H9 (cell line): Measurements from ENCODE around the gene ABCA13. TPM values are rescaled to one million over a fixed set of nuclear protein-coding genes. Genes with fewer than 3 reads are reported as not detected.

ENCODE experiments used
- DNase-seq: peaks from one replicate; pipeline ENCODE4 v3.0.0-alpha.2; 2017
- H2AFZ ChIP-seq: one replicate; pipeline ENCODE4 v1.6.1; 2013; ENCODE audit warnings: mild to moderate bottlenecking, low read length, control low read depth, moderate library complexity
- H2AK5ac ChIP-seq: 2 replicates; pipeline ENCODE4 v1.6.1; 2013; ENCODE audit warnings: low read length, control low read depth, mixed read lengths; ENCODE audit not compliant: insufficient read length
- H2BK120ac ChIP-seq: one replicate; pipeline ENCODE4 v1.6.1; 2013; ENCODE audit warnings: low read depth, mild to moderate bottlenecking, low read length, control low read depth, inconsistent platforms; ENCODE audit not compliant: poor library complexity, severe bottlenecking
- H2BK12ac ChIP-seq: 2 replicates; pipeline ENCODE4 v1.6.1; 2013; ENCODE audit warnings: low read length, control low read depth, mixed read lengths, low read depth; ENCODE audit not compliant: insufficient read length
- H2BK15ac ChIP-seq: 2 replicates; pipeline ENCODE4 v1.6.1; 2013; ENCODE audit warnings: low read depth, low read length, control low read depth
- H2BK20ac ChIP-seq: one replicate; pipeline ENCODE4 v1.6.1; 2013; ENCODE audit warnings: low read depth, mild to moderate bottlenecking, low read length, control low read depth, inconsistent platforms; ENCODE audit not compliant: poor library complexity, severe bottlenecking
- H2BK5ac ChIP-seq: 2 replicates; pipeline ENCODE4 v1.6.1; 2013; ENCODE audit warnings: low read length, control low read depth, mixed read lengths; ENCODE audit not compliant: insufficient read length
- H3K14ac ChIP-seq: 2 replicates; pipeline ENCODE4 v1.6.1; 2013; ENCODE audit warnings: low read length, control low read depth; ENCODE audit not compliant: insufficient read depth
- H3K18ac ChIP-seq: 2 replicates; pipeline ENCODE4 v1.6.1; 2013; ENCODE audit warnings: low read depth, mild to moderate bottlenecking, mixed read lengths, low read length, control low read depth; ENCODE audit not compliant: insufficient read length
- H3K23ac ChIP-seq: 2 replicates; pipeline ENCODE4 v1.6.1; 2013; ENCODE audit warnings: low read length, control low read depth, mixed read lengths, low read depth; ENCODE audit not compliant: insufficient read length
- H3K23me2 ChIP-seq: 2 replicates; pipeline ENCODE4 v1.6.1; 2013; ENCODE audit warnings: low read depth, mild to moderate bottlenecking, mixed read lengths, low read length, control low read depth; ENCODE audit not compliant: insufficient read length, poor library complexity, severe bottlenecking
- H3K27ac ChIP-seq: 2 replicates; pipeline ENCODE4 v1.5.1; 2013; ENCODE audit warnings: low read length, control low read depth, mixed read lengths, low read depth; ENCODE audit not compliant: insufficient read length
- H3K27me3 ChIP-seq: 2 replicates; pipeline ENCODE4 v1.6.1; 2013; ENCODE audit warnings: low read length, control low read depth, inconsistent platforms; ENCODE audit not compliant: insufficient read depth
- H3K4ac ChIP-seq: 2 replicates; pipeline ENCODE4 v1.6.1; 2013; ENCODE audit warnings: low read depth, mild to moderate bottlenecking, control low read depth, inconsistent platforms, low read length, moderate library complexity
- H3K4me1 ChIP-seq: 2 replicates; pipeline ENCODE4 v1.6.1; 2013; ENCODE audit warnings: low read length, control low read depth, inconsistent platforms; ENCODE audit not compliant: insufficient read depth
- H3K4me2 ChIP-seq: 2 replicates; pipeline ENCODE4 v1.6.1; 2013; ENCODE audit warnings: low read length, control low read depth, mixed read lengths; ENCODE audit not compliant: insufficient read length, insufficient read depth
- H3K56ac ChIP-seq: 2 replicates; pipeline ENCODE4 v1.6.1; 2013; ENCODE audit warnings: low read depth, mild to moderate bottlenecking, mixed read lengths, low read length, control low read depth; ENCODE audit not compliant: insufficient read length
- H3K79me1 ChIP-seq: 2 replicates; pipeline ENCODE4 v1.6.1; 2013; ENCODE audit warnings: low read depth, mild to moderate bottlenecking, moderate library complexity, low read length, control low read depth, inconsistent platforms; ENCODE audit not compliant: insufficient read depth, poor library complexity, severe bottlenecking
- H3K79me2 ChIP-seq: 2 replicates; pipeline ENCODE4 v1.6.1; 2013; ENCODE audit warnings: low read length, control low read depth, inconsistent platforms; ENCODE audit not compliant: insufficient read depth
- H3K9ac ChIP-seq: 2 replicates; pipeline ENCODE4 v1.6.1; 2013; ENCODE audit warnings: low read length, control low read depth, mixed read lengths; ENCODE audit not compliant: insufficient read length; ENCODE audit errors: extremely low read depth
- H3K9me3 ChIP-seq: one replicate; pipeline ENCODE4 v1.6.1; 2013; ENCODE audit warnings: low read depth, low read length, inconsistent platforms; ENCODE audit not compliant: control insufficient read depth
- H3T11ph ChIP-seq: one replicate; pipeline ENCODE4 v1.6.1; 2013; ENCODE audit warnings: mild to moderate bottlenecking, low read length, control low read depth, inconsistent platforms
- H4K20me1 ChIP-seq: one replicate; pipeline ENCODE4 v1.6.1; 2013; ENCODE audit not compliant: control insufficient read depth, insufficient read length, insufficient read depth
- H4K5ac ChIP-seq: 2 replicates; pipeline ENCODE4 v1.6.1; 2013; ENCODE audit warnings: low read depth, mild to moderate bottlenecking, mixed read lengths, low read length, control low read depth; ENCODE audit not compliant: insufficient read length
- H4K8ac ChIP-seq: replicated peaks from 2 replicates; pipeline ENCODE4 v1.6.1; 2013; ENCODE audit warnings: low read length, control low read depth, mixed read lengths, low read depth; ENCODE audit not compliant: insufficient read length
- H4K91ac ChIP-seq: 2 replicates; pipeline ENCODE4 v1.6.1; 2013; ENCODE audit warnings: low read depth, mild to moderate bottlenecking, moderate library complexity, mixed read lengths, low read length, control low read depth; ENCODE audit not compliant: insufficient read length
- H3K27ac Mint-ChIP-seq, 3 experiments: 2 replicates in 2 of 3; 3 replicates in 1 of 3; pipeline ENCODE4 v1.8.0; 2020 to 2021; ENCODE audit warnings: mixed read lengths in 3 of 3, mild to moderate bottlenecking in 1 of 3, moderate library complexity in 1 of 3
- H3K27me3 Mint-ChIP-seq: 2 replicates; pipeline ENCODE4 v1.8.0; 2021; ENCODE audit warnings: low read depth, mild to moderate bottlenecking, moderate library complexity, mixed read lengths
- H3K36me3 Mint-ChIP-seq, 3 experiments: 2 replicates in 2 of 3; 3 replicates in 1 of 3; pipeline ENCODE4 v1.8.0; 2020 to 2021; ENCODE audit warnings: low read depth in 3 of 3, mixed read lengths in 3 of 3; ENCODE audit not compliant: insufficient read depth in 1 of 3
- H3K4me1 Mint-ChIP-seq, 2 experiments: 2 replicates each; pipeline ENCODE4 v1.8.0; 2020; ENCODE audit warnings: mixed read lengths in 2 of 2
- H3K4me3 Mint-ChIP-seq, 2 experiments: 2 replicates in 1 of 2; 3 replicates in 1 of 2; pipeline ENCODE4 v1.8.0; 2020 to 2021; ENCODE audit warnings: mild to moderate bottlenecking in 2 of 2, mixed read lengths in 2 of 2, moderate library complexity in 1 of 2
- H3K9me3 Mint-ChIP-seq, 2 experiments: 2 replicates in 1 of 2; 3 replicates in 1 of 2; pipeline ENCODE4 v1.8.0; 2020; ENCODE audit warnings: mild to moderate bottlenecking in 2 of 2, mixed read lengths in 2 of 2, moderate library complexity in 1 of 2
- CTCF ChIP-seq: fragments of 200-600 bp; sonication (generic); conservative IDR thresholded peaks from 3 replicates; pipeline ENCODE4 v1.8.0; 2021; ENCODE audit warnings: antibody characterized with exemption, mild to moderate bottlenecking
- WGBS: extraction: QIAGEN DNeasy Blood & Tissue Kit; methylation state at CpG from one replicate; pipeline ENCODE4 v1.1.7; 2013; ENCODE audit warnings: missing lambda C conversion rate, low lambda C conversion rate, mixed read lengths; ENCODE audit not compliant: insufficient read length; ENCODE audit errors: extremely low coverage; 5-methylcytosine and 5-hydroxymethylcytosine counted together
- total RNA-seq: library from RNA; stranded (reverse); gene quantifications from 2 replicates; pipeline ENCODE4 v1.2.1, GENCODE V29; 2021

The ABCA13 gene
- total RNA-seq, 1 experiment from 2014 or later, result 0.11 TPM

- Histone ChIP-seq H2BK12ac (no peak overlapping the region), H2BK20ac (no peak overlapping the region), H3K4me2 (no peak overlapping the region), H3K9me3 (no peaks in the 10 kb centered on the region), H3K27ac (no peak overlapping the region), H3K79me2 (no peaks in the 10 kb centered on the region), H3K56ac (no peak overlapping the region), H4K91ac (no peak overlapping the region), H3K14ac (no peak overlapping the region), H3K4me1 (no peaks in the 10 kb centered on the region), H2BK120ac (no peak overlapping the region), H4K5ac (no peak overlapping the region), H2BK15ac (no peak overlapping the region), H3K23me2 (no peaks in the 10 kb centered on the region), H3K23ac (no peak overlapping the region), H2BK5ac (no peak overlapping the region), H4K20me1 (no peaks in the 10 kb centered on the region), H4K8ac (no peak overlapping the region), H3K27me3 (no peaks in the 10 kb centered on the region), H2AK5ac (no peak overlapping the region), H3K18ac (no peak overlapping the region), H3K9ac (no peak overlapping the region), H3K4ac (no peak overlapping the region), H3T11ph (no peak overlapping the region), H3K79me1 (no peaks in the 10 kb centered on the region), H2AFZ (no peak overlapping the region)
- Mint-ChIP-seq H3K36me3 (no peaks in the 10 kb centered on the region; a peak in 2 of 7 replicates), H3K4me3 (no peak overlapping the region), H3K4me1 (no peaks in the 10 kb centered on the region), H3K27ac (no peak overlapping the region), H3K9me3 (peaks cover 3 to 6% of the 10 kb centered on the region in 2 experiments; a peak in 3 of 5 replicates), H3K27me3 (no peaks in the 10 kb centered on the region)
- no CpG with 5 or more reads among the region's 5 CpGs for WGBS
- DNase-seq, result no peak
- TF ChIP-seq CTCF, result no peak
Measured at GRCh38 chr7:48347230-48347825, 176.1 kb downstream of the ABCA13 start.
